Ovary (tissue), 3 donors: ENCODE results near the gene IFNA7.

Experiments
- EP300 ChIP-seq: sonication (generic); formaldehyde crosslinking; IDR thresholded peaks from one replicate; pipeline ENCODE4 v1.6.1; 2017; ENCODE audit warnings: antibody characterized with exemption
- TF ChIP-seq, protein P1 (sequence below), 3 donors: fragments of 450-650 bp in 2 of 3; fragments of 200-600 bp in 1 of 3; IDR thresholded peaks; one replicate each; pipeline versions ENCODE4 v1.5.1 to v1.8.0; 2016 to 2022; ENCODE audit warnings: antibody characterized with exemption in 3 of 3, mild to moderate bottlenecking in 1 of 3
- donor health status: DM: no; HTN: no; CAD: no.

GRCh38 chr9:21244836-21245235 is 42.8 kb upstream of the IFNA7 start:
- TF ChIP-seq, protein P1, sequence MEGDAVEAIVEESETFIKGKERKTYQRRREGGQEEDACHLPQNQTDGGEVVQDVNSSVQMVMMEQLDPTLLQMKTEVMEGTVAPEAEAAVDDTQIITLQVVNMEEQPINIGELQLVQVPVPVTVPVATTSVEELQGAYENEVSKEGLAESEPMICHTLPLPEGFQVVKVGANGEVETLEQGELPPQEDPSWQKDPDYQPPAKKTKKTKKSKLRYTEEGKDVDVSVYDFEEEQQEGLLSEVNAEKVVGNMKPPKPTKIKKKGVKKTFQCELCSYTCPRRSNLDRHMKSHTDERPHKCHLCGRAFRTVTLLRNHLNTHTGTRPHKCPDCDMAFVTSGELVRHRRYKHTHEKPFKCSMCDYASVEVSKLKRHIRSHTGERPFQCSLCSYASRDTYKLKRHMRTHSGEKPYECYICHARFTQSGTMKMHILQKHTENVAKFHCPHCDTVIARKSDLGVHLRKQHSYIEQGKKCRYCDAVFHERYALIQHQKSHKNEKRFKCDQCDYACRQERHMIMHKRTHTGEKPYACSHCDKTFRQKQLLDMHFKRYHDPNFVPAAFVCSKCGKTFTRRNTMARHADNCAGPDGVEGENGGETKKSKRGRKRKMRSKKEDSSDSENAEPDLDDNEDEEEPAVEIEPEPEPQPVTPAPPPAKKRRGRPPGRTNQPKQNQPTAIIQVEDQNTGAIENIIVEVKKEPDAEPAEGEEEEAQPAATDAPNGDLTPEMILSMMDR (IDR thresholded peaks at IDR 0.05) = no peak
- TF ChIP-seq EP300 = no peak
